Measurements from ENCODE around the gene EYA4.

- TF ChIP-seq CTCF (IDR thresholded peaks at IDR 0.05) (no peak), POLR2AphosphoS5 (IDR thresholded peaks at IDR 0.05) (no peak), POLR2A (IDR thresholded peaks at IDR 0.05) (no peak), EP300 (IDR thresholded peaks at IDR 0.05) (no peak)
These were observed 138.9 kb downstream of the EYA4 start for GRCh38 chr6:133380047-133380446.
